ENCODE measurements around the gene CDH12. TPM values are rescaled to one million over a fixed set of nuclear protein-coding genes. Genes with fewer than 3 reads are reported as not detected.

Gene CDH12
- total RNA-seq, 2 experiments from 2014 or later, result not detected

DNA sequence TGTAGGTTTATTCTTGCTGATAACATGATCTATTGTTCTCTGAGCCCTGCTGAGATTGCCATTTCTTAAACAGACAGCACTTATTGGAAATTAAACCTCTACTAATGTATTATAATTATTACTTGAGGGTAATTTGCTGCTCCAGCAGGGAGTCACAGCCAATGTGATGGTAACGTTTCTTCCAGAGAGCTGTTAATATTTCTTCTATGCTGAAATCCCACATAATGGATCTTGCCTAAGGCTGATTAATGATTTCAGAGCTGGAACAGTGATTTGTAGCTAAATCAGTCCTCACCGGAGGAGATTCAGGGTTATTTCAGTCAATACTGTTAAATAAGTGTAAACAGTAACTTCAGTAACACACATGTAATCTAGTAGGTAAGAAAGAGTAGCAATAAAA lies 170.1 kb downstream of the CDH12 start:
- Mint-ChIP-seq H3K27ac (no peak overlapping the region), H3K9me3 (ENCODE audit: insufficient read depth) (peaks cover 4% of the 10 kb centered on the region), H3K4me1 (ENCODE audit: low read depth) (no peaks in the 10 kb centered on the region), H3K27me3 (ENCODE audit: low read depth) (no peaks in the 10 kb centered on the region), H3K36me3 (ENCODE audit: low read depth) (no peaks in the 10 kb centered on the region), H3K4me3 (no peak overlapping the region)
- ChIA-PET POLR2A (no interaction called here), CTCF (no interaction called here)
- DNase-seq, result no peak
- no peak for ATAC-seq

DNA sequence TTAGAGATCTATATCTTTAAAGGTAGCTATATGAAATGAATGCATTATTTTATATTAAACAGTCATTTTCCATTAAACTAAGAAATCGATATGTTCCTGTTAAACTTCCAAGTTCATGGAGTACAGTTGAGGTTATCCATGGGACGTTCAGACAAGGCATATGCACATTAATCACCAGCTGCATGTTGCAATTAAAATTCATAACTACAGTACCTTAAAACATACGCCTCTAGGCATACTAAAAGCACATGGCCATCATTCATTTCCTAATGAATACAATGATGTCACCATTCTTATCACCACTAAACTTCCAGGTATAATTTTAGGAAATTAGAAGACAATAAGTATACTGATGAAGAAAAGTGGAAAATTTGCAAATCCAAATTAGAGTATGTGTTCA lies 174.3 kb downstream of the CDH12 start:
- H3K27me3 Mint-ChIP-seq (ENCODE audit: low read depth), result no peaks in the 10 kb centered on the region
- peaks cover 4% of the 10 kb centered on the region for H3K9me3 Mint-ChIP-seq (ENCODE audit: insufficient read depth)
- no peak overlapping the region for H3K27ac Mint-ChIP-seq
- H3K36me3 Mint-ChIP-seq (ENCODE audit: low read depth), result no peaks in the 10 kb centered on the region
- ATAC-seq, result no peak
- ChIA-PET POLR2A (no interaction called here), CTCF (no interaction called here)
- no peaks in the 10 kb centered on the region for H3K4me1 Mint-ChIP-seq (ENCODE audit: low read depth)
- H3K4me3 Mint-ChIP-seq, result no peak overlapping the region
- DNase-seq, result no peak

DNA sequence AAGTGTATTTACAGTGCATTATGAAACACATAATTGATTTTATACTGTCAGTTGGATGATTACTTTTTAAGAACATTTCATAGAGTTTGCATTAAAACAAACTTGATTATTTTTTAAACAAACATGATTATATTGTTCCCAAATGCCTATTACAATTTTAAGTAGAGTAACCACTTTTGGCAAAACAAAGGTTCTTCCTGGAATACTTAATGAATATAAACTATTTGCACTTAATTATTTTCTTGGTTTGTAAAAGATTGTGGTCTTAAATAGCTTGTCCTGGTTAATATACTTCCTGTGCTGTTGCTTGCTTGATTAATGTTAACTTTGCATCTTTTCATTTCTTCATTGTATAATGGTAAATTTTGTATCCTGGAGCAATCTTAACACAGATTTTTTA lies 180.0 kb downstream of the CDH12 start:
- POLR2A ChIA-PET, result no interaction called here
- ATAC-seq (no peak), DNase-seq (no peak)
- H3K27me3 Mint-ChIP-seq (ENCODE audit: low read depth), result no peaks in the 10 kb centered on the region
- H3K27ac Mint-ChIP-seq, result no peak overlapping the region
- H3K36me3 Mint-ChIP-seq (ENCODE audit: low read depth), result no peaks in the 10 kb centered on the region
- peaks cover 3% of the 10 kb centered on the region for H3K9me3 Mint-ChIP-seq (ENCODE audit: insufficient read depth)
- CTCF ChIA-PET, result no interaction called here
- H3K4me3 Mint-ChIP-seq, result no peak overlapping the region
- no peaks in the 10 kb centered on the region for H3K4me1 Mint-ChIP-seq (ENCODE audit: low read depth)

DNA sequence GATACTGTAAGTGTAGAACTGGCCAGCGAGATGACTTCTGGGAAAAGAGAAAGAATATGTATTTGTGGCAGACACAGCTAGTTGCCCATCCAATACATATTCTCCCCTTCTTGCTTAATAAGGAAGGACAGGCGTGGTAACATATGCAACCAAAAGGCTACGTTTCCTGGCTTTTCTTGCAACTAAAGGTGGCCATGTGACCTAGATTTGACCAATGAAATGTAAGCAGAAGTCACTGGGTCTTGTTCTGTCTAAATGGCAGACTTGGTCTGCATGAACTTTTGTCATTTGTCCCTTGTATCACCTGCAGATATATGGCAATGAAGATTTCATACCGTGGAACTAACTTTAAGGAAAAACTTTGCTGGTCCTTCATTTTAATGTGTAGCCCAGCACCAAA lies 183.8 kb downstream of the CDH12 start:
- H3K4me3 Mint-ChIP-seq, result no peak overlapping the region
- ATAC-seq, result no peak
- H3K4me1 Mint-ChIP-seq (ENCODE audit: low read depth), result no peaks in the 10 kb centered on the region
- H3K9me3 Mint-ChIP-seq (ENCODE audit: insufficient read depth), result peaks cover 3% of the 10 kb centered on the region
- no peak overlapping the region for H3K27ac Mint-ChIP-seq
- ChIA-PET CTCF (no interaction called here), POLR2A (no interaction called here)
- DNase-seq, result no peak
- no peaks in the 10 kb centered on the region for H3K36me3 Mint-ChIP-seq (ENCODE audit: low read depth)
- H3K27me3 Mint-ChIP-seq (ENCODE audit: low read depth), result no peaks in the 10 kb centered on the region

DNA sequence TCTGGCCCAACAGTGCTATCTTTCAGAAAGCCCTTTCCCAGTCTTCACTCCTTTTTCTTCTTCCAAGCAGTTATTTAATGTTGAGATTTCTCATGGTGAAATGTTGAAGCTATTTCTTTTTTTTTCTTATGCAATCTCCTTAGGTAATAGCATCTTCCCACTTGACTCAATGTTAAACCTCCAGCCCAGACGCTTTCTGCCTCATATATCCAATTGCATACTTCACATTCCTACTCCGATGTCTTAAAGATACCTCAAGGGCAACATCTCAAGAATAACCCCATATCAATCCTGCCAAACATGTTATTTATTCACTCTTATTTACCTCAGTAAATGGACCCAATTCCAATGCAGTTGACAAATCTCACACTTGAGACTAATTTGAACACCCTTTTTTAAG lies 187.3 kb downstream of the CDH12 start:
- ChIA-PET CTCF (no interaction called here), POLR2A (no interaction called here)
- Mint-ChIP-seq H3K4me3 (no peak overlapping the region), H3K27me3 (ENCODE audit: low read depth) (no peaks in the 10 kb centered on the region), H3K9me3 (ENCODE audit: insufficient read depth) (peaks cover 3% of the 10 kb centered on the region), H3K27ac (no peak overlapping the region), H3K36me3 (ENCODE audit: low read depth) (no peaks in the 10 kb centered on the region), H3K4me1 (ENCODE audit: low read depth) (no peaks in the 10 kb centered on the region)
- DNase-seq, result no peak
- ATAC-seq, result no peak

DNA sequence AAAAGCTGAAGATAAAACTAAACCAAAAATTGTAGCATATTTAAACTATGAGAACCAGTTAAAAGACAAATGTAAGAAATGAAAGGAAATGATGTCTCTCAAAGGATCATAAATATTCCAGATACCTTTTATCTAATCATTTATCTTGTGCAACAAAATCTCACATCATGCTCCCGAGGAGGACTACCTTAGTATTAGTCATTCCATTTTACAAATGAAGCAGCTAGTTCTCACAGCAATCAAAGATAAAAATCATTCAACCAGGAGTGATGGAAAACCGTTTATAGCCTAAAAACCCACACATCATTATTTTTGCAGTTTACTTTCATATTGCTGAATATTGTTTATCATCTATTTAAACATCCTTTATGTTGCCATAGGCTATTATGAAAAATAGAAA lies 190.0 kb downstream of the CDH12 start:
- ATAC-seq, result no peak
- ChIA-PET CTCF (no interaction called here), POLR2A (no interaction called here)
- no peak overlapping the region for H3K27ac Mint-ChIP-seq
- no peak overlapping the region for H3K4me3 Mint-ChIP-seq
- H3K36me3 Mint-ChIP-seq (ENCODE audit: low read depth), result no peaks in the 10 kb centered on the region
- no peaks in the 10 kb centered on the region for H3K4me1 Mint-ChIP-seq (ENCODE audit: low read depth)
- no peaks in the 10 kb centered on the region for H3K27me3 Mint-ChIP-seq (ENCODE audit: low read depth)
- DNase-seq, result no peak
- H3K9me3 Mint-ChIP-seq (ENCODE audit: insufficient read depth), result no peaks in the 10 kb centered on the region

DNA sequence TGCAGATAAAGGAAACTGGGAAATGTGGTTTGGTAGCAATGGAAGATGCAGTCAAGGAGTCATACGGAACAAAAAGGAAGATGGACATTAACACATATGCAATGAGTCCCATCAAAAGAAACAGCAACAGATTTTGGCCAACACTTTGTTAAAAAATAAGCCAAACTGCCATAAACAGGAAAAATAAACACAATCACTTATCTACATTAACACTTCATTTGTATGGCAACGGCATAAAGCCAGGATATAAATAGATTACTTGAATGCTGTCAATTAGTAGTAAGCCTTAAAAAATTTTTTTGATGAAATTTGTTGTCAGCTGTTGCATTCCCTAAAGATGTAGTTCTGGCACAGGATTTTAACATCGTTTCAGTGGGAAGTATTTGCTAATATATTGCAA lies 190.8 kb downstream of the CDH12 start:
- no peak overlapping the region for H3K4me3 Mint-ChIP-seq
- H3K9me3 Mint-ChIP-seq (ENCODE audit: insufficient read depth), result no peaks in the 10 kb centered on the region
- H3K27ac Mint-ChIP-seq, result no peak overlapping the region
- no peak for ATAC-seq
- no peaks in the 10 kb centered on the region for H3K36me3 Mint-ChIP-seq (ENCODE audit: low read depth)
- H3K4me1 Mint-ChIP-seq (ENCODE audit: low read depth), result no peaks in the 10 kb centered on the region
- no peak for DNase-seq
- H3K27me3 Mint-ChIP-seq (ENCODE audit: low read depth), result no peaks in the 10 kb centered on the region
- ChIA-PET POLR2A (no interaction called here), CTCF (no interaction called here)

DNA sequence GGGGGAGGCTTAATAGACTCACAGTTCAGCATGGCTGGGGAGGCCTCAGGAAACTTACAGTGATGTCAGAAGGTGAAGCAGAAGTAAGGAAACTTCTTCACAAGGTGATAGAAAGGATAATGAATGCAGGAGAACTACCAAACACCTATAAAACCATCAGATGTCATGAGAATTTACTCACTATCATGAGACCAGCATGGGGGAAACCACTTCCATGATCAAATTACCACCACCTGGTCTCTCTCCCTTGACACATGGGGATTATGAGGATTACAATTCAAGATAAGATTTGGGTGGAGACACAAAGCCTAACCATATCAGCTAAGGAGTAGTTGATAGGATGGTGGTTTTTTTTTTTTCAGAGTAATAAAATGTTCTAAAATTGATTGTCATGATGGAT lies 201.8 kb downstream of the CDH12 start:
- no peaks in the 10 kb centered on the region for H3K4me1 Mint-ChIP-seq (ENCODE audit: low read depth)
- no peaks in the 10 kb centered on the region for H3K36me3 Mint-ChIP-seq (ENCODE audit: low read depth)
- ChIA-PET CTCF (no interaction called here), POLR2A (no interaction called here)
- DNase-seq (no peak), ATAC-seq (no peak)
- H3K9me3 Mint-ChIP-seq (ENCODE audit: insufficient read depth), result peaks cover 13% of the 10 kb centered on the region
- H3K4me3 Mint-ChIP-seq, result no peak overlapping the region
- H3K27ac Mint-ChIP-seq, result no peak overlapping the region
- no peaks in the 10 kb centered on the region for H3K27me3 Mint-ChIP-seq (ENCODE audit: low read depth)

DNA sequence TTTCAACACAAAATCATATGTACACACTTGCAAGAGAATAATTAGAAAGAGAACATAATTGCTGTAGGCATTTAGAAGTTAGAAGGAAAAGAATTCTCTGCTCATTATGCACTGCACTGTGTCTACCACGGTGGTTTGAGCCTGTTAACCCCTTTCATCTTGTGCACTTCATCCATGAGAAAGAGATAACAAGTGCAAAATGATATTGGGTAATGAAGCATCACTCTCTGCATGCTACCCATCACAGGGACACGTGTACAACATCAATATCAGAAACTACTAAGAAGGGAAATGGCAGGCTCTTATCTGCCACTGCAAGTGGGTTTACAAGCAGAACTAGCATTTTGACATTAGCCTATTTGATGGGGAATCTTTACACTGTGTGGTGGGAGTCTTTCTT lies 202.6 kb downstream of the CDH12 start:
- Mint-ChIP-seq H3K4me1 (ENCODE audit: low read depth) (no peaks in the 10 kb centered on the region), H3K4me3 (no peak overlapping the region), H3K36me3 (ENCODE audit: low read depth) (no peaks in the 10 kb centered on the region), H3K27ac (no peak overlapping the region), H3K9me3 (ENCODE audit: insufficient read depth) (peaks cover 12% of the 10 kb centered on the region), H3K27me3 (ENCODE audit: low read depth) (no peaks in the 10 kb centered on the region)
- no peak for ATAC-seq
- no peak for DNase-seq
- ChIA-PET POLR2A (no interaction called here), CTCF (no interaction called here)

DNA sequence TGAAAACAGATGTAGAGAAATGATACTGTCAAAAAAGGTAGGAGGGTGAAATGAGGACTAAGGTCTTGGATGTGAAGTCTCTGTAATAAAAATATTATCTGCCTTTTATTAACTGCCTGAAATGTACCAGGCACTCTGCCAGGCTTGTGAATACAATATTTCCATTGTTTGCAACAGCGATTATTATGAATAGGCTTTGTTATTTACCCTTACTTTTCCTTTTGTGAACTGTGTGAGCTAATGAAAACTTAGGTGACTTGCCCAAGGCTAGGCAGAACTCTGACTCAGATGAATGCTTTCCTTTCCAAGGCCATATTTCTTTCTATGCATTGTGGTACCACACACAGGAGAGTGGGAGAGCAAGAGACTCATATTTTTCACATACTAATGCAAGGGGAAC lies 204.1 kb downstream of the CDH12 start:
- Mint-ChIP-seq H3K4me1 (ENCODE audit: low read depth) (no peaks in the 10 kb centered on the region), H3K27me3 (ENCODE audit: low read depth) (no peaks in the 10 kb centered on the region), H3K36me3 (ENCODE audit: low read depth) (no peaks in the 10 kb centered on the region), H3K27ac (no peak overlapping the region), H3K9me3 (ENCODE audit: insufficient read depth) (peaks cover 6% of the 10 kb centered on the region), H3K4me3 (no peak overlapping the region)
- ChIA-PET CTCF (no interaction called here), POLR2A (no interaction called here)
- DNase-seq (no peak), ATAC-seq (no peak)

DNA sequence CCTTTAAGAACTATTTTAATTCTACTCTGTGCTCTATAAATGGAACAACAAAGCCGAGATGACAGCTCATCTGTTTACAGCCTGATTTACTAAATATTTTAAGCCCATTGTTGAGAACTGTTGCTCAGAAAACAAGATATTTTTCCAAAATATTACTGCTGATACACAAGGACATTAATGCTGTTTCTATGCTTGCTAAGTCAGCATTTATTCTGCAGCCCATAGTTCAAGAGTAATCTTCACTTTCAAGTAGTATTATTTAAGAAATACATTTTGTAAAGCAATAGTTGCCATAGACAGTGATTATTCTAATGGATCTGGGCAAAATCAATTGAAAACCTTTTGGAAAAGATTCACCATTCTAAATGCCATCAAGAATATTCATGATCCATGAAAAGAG lies 208.3 kb downstream of the CDH12 start:
- H3K27ac Mint-ChIP-seq, result no peak overlapping the region
- H3K9me3 Mint-ChIP-seq (ENCODE audit: insufficient read depth), result peaks cover 9% of the 10 kb centered on the region
- DNase-seq (no peak), ATAC-seq (no peak)
- no peaks in the 10 kb centered on the region for H3K36me3 Mint-ChIP-seq (ENCODE audit: low read depth)
- CTCF ChIA-PET, result no interaction called here
- no peak overlapping the region for H3K4me3 Mint-ChIP-seq
- no peaks in the 10 kb centered on the region for H3K4me1 Mint-ChIP-seq (ENCODE audit: low read depth)
- POLR2A ChIA-PET, result no interaction called here
- no peaks in the 10 kb centered on the region for H3K27me3 Mint-ChIP-seq (ENCODE audit: low read depth)

DNA sequence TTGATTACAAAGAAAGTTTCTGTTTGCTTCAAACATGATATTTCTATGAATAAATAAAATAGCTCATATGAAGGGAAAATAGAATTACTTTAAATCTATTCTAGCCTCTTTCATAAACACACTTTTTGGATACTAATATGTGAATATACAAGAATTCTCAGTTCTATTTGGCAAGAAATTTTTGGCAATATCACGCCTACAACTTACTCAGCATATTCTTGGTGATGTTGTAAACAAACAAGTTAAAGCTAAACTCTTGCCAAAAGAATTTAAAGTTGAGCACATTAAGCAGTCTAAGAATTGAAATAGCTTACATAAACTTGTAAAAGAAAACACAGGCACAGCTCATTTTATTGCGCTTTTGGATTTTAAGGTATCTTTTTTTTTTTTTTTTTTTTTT lies 209.8 kb downstream of the CDH12 start:
- Mint-ChIP-seq H3K4me1 (ENCODE audit: low read depth) (no peaks in the 10 kb centered on the region), H3K27ac (no peak overlapping the region), H3K4me3 (no peak overlapping the region), H3K9me3 (ENCODE audit: insufficient read depth) (peaks cover 9% of the 10 kb centered on the region), H3K36me3 (ENCODE audit: low read depth) (no peaks in the 10 kb centered on the region), H3K27me3 (ENCODE audit: low read depth) (no peaks in the 10 kb centered on the region)
- no peak for DNase-seq
- CTCF ChIA-PET, result no interaction called here
- POLR2A ChIA-PET, result no interaction called here
- no peak for ATAC-seq

DNA sequence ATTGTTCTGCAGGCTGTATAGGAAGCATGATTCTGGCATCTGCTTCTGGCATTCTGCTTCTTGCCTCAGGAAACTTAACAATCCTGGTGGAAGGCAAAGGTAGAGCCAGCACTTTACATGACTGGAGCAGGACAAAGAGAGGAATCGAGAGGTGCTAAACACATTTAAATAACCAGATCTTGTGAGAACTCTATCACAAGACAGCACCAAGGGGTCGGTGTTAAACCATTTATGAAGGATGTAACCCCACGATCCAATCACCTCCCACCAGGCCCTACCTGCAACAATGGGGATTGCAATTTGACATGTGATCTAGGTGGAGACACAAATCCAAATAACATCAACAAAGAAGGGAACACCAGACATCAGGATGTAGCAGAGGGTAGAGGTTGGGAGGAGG lies 221.5 kb downstream of the CDH12 start:
- ChIA-PET POLR2A (no interaction called here), CTCF (no interaction called here)
- ATAC-seq, result no peak
- DNase-seq, result no peak
- no peaks in the 10 kb centered on the region for H3K36me3 Mint-ChIP-seq (ENCODE audit: low read depth)
- no peak overlapping the region for H3K27ac Mint-ChIP-seq
- no peaks in the 10 kb centered on the region for H3K27me3 Mint-ChIP-seq (ENCODE audit: low read depth)
- H3K4me1 Mint-ChIP-seq (ENCODE audit: low read depth), result no peaks in the 10 kb centered on the region
- no peak overlapping the region for H3K4me3 Mint-ChIP-seq
- peaks cover 15% of the 10 kb centered on the region for H3K9me3 Mint-ChIP-seq (ENCODE audit: insufficient read depth)

DNA sequence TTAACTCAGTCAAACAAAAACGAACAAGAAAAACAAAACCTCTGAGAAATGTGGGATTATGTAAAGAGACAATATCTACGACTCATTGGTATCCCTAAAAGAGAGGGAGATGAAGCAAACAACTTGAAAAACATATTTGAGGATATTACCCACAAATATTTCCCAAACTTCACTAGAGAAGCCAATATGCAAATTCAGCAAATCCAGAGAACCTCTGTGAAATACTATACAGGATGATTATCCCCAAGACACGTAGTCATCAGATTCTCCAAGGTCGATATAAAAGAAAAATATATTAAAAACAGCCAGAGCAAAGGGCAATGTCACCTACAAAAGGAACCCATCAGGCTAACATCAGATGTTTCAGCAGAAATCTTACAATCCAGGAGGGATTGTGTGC lies 226.1 kb downstream of the CDH12 start:
- Mint-ChIP-seq H3K27me3 (ENCODE audit: low read depth) (no peaks in the 10 kb centered on the region), H3K4me3 (no peak overlapping the region), H3K4me1 (ENCODE audit: low read depth) (no peaks in the 10 kb centered on the region), H3K27ac (no peak overlapping the region), H3K9me3 (ENCODE audit: insufficient read depth) (peaks cover 22% of the 10 kb centered on the region), H3K36me3 (ENCODE audit: low read depth) (no peaks in the 10 kb centered on the region)
- ChIA-PET CTCF (no interaction called here), POLR2A (no interaction called here)
- ATAC-seq (no peak), DNase-seq (no peak)

Data from activated CD8-positive, alpha-beta T cell treated with anti-CD3 and anti-CD28 coated beads, Interleukin-2, amount 10 ng/mL, durations not matched to agents 7 days and 5 days (primary cell).